ENCODE data around the gene NRXN3.

- TF ChIP-seq CTCF (IDR thresholded peaks at IDR 0.05) (no peak), POLR2AphosphoS5 (IDR thresholded peaks at IDR 0.05; ENCODE audit: low read depth, low read length) (no peak), TCF7L2 (IDR thresholded peaks at IDR 0.05; ENCODE audit: low read depth, low read length) (no peak), REST (IDR thresholded peaks at IDR 0.05; ENCODE audit: insufficient read depth in 1 of 2, low read depth in 2 of 2, low read length in 1 of 2) (no peak), SIN3A (IDR thresholded peaks at IDR 0.05; ENCODE audit: borderline replicate concordance, insufficient read depth, low read depth, low read length) (no peak)
These were observed 813.0 kb downstream of the NRXN3 start for GRCh38 chr14:78983126-78983525.

Measured in Panc1 (cell line).